Thyroid gland (tissue), 4 donors: ENCODE results near the gene NFIX.

Source experiments
- POLR2A ChIP-seq, 2 donors: fragments of 450-650 bp; IDR thresholded peaks; one replicate each; pipeline ENCODE4 v1.6.1; 2017; ENCODE audit warnings: antibody characterized with exemption in 2 of 2, mild to moderate bottlenecking in 2 of 2, moderate library complexity in 1 of 2
- TF ChIP-seq, protein P1 (sequence below), 6 experiments: fragments of 200-600 bp in 3 of 6; fragments of 450-650 bp in 3 of 6; sonication (generic) in 3 of 6; IDR thresholded peaks; one replicate each; pipeline ENCODE4 v1.5.1; 2016 to 2019; ENCODE audit warnings: antibody characterized with exemption in 6 of 6, mild to moderate bottlenecking in 2 of 6, inconsistent platforms in 1 of 6, moderate library complexity in 1 of 6

- TF ChIP-seq, protein P1, sequence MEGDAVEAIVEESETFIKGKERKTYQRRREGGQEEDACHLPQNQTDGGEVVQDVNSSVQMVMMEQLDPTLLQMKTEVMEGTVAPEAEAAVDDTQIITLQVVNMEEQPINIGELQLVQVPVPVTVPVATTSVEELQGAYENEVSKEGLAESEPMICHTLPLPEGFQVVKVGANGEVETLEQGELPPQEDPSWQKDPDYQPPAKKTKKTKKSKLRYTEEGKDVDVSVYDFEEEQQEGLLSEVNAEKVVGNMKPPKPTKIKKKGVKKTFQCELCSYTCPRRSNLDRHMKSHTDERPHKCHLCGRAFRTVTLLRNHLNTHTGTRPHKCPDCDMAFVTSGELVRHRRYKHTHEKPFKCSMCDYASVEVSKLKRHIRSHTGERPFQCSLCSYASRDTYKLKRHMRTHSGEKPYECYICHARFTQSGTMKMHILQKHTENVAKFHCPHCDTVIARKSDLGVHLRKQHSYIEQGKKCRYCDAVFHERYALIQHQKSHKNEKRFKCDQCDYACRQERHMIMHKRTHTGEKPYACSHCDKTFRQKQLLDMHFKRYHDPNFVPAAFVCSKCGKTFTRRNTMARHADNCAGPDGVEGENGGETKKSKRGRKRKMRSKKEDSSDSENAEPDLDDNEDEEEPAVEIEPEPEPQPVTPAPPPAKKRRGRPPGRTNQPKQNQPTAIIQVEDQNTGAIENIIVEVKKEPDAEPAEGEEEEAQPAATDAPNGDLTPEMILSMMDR (IDR thresholded peaks at IDR 0.05), result no peak
- TF ChIP-seq POLR2A (IDR thresholded peaks at IDR 0.05), result no peak
Measured at GRCh38 chr19:13023656-13024055, 28.4 kb downstream of the NFIX start.
